ENCODE data around the gene TMEM106C.

DNA sequence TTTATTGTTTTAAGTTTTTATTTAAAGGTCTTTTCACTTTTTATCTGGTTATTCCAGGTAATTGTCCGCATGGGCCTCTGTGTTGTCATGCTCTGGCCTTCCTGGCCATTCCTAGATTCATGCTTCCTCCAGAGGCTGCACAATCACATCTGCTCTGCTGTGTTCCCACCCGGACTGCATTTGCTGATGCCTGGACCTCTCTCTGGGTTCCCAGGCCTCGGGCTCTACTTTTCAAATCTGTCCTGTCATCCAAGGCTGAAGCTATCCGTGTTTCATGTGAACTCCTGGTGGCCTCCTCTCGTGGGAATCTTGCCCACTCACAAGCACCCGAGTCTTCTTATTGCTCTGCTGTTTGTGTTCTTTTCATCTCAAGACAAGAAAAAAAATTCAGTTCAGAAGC lies 42.5 kb upstream of the TMEM106C start:
- TF ChIP-seq, protein P1, sequence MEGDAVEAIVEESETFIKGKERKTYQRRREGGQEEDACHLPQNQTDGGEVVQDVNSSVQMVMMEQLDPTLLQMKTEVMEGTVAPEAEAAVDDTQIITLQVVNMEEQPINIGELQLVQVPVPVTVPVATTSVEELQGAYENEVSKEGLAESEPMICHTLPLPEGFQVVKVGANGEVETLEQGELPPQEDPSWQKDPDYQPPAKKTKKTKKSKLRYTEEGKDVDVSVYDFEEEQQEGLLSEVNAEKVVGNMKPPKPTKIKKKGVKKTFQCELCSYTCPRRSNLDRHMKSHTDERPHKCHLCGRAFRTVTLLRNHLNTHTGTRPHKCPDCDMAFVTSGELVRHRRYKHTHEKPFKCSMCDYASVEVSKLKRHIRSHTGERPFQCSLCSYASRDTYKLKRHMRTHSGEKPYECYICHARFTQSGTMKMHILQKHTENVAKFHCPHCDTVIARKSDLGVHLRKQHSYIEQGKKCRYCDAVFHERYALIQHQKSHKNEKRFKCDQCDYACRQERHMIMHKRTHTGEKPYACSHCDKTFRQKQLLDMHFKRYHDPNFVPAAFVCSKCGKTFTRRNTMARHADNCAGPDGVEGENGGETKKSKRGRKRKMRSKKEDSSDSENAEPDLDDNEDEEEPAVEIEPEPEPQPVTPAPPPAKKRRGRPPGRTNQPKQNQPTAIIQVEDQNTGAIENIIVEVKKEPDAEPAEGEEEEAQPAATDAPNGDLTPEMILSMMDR (optimal IDR thresholded peaks at IDR 0.05 in 1 of 3, IDR thresholded peaks at IDR 0.05 in 1 of 3, conservative IDR thresholded peaks at IDR 0.05 in 1 of 3; ENCODE audit: extremely low read depth in 1 of 3, insufficient read depth in 2 of 3, low read length in 3 of 3): no peak
- no peak for TF ChIP-seq EZH2 (IDR thresholded peaks at IDR 0.05; ENCODE audit: low read length)

Measured in keratinocyte (primary cell).